WI38 (cell line): ENCODE results near the gene FAM204A.

Source experiments
- H3K4me3 ChIP-seq: 2 replicates; pipeline ENCODE4 v1.5.1; 2011; ENCODE audit warnings: low read depth, mild to moderate bottlenecking, control low read depth, low read length
- CTCF ChIP-seq: IDR thresholded peaks from 2 replicates; pipeline ENCODE4 v1.5.1; 2012; ENCODE audit warnings: low read depth, mild to moderate bottlenecking, control low read depth, low read length

FAM204A gene

GRCh38 chr10:118332948-118333710 lies 9.0 kb downstream of the FAM204A start:
- no peak overlapping the region for H3K4me3 ChIP-seq
- no peak for TF ChIP-seq CTCF

GRCh38 chr10:118332236-118332635 lies 9.9 kb downstream of the FAM204A start:
- no peak for TF ChIP-seq CTCF
- H3K4me3 ChIP-seq: no peak overlapping the region

- H3K4me3 ChIP-seq: no peak overlapping the region
- no peak for TF ChIP-seq CTCF
Observed at GRCh38 chr10:118330295-118331076, 11.6 kb downstream of the FAM204A start.

- TF ChIP-seq CTCF: no peak
- H3K4me3 ChIP-seq: no peak overlapping the region
Observed at GRCh38 chr10:118324140-118324539, 18.0 kb downstream of the FAM204A start.

GRCh38 chr10:118321724-118322575 lies 20.2 kb downstream of the FAM204A start:
- no peak for TF ChIP-seq CTCF
- H3K4me3 ChIP-seq: no peak overlapping the region

- no peak for TF ChIP-seq CTCF
- H3K4me3 ChIP-seq: no peak overlapping the region
Observed at GRCh38 chr10:118315629-118316028, 26.5 kb downstream of the FAM204A start.
